Activated CD4-positive, alpha-beta T cell treated with anti-CD3 and anti-CD28 coated beads, Interleukin-2, amount 50 U/mL, for 24 hours (primary cell): ENCODE results near the gene WASL.
A peak's percentile ranks its signal among the peaks of the same experiment; 100 is the strongest.
"Not testable (repeated sequence)": the region's sequence is repeated elsewhere in the genome, so short reads cannot be mapped to it uniquely, and the experiment has no call there.

Source experiments
- DNase-seq, 2 donors: peaks; one replicate each; pipeline ENCODE4 v3.0.0-alpha.2; 2020; ENCODE audit warnings: low read depth in 1 of 2, low spot score in 1 of 2

The WASL gene

GRCh38 chr7:123769371-123769770 lies 20.6 kb upstream of the WASL start:
- DNase-seq, result no peak

GRCh38 chr7:123768493-123768892 lies 19.7 kb upstream of the WASL start:
- no peak for DNase-seq

DNA sequence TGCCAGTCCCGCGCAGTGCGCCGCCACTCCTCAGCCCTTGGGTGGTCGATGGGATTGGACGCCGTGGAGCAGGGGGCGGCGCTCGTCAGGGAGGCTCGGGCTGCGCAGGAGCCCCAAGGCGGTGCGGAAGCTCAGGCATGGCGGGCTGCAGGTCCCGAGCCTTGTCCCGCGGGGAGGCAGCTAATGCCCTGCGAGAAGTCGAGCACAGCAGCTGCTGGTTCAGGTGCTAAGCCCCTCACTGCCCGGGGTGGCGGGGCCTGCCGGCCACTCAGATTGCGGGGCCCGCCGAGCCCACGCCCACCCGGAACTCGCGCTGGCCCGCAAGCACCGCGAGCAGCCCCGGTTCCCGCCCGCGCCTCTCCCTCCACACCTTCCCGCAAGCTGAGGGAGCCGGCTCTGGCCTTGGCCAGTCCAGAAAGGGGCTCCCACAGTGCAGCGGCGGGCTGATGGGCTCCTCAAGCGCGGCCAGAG lies 14.4 kb upstream of the WASL start:
- DNase-seq, result no peak

DNA sequence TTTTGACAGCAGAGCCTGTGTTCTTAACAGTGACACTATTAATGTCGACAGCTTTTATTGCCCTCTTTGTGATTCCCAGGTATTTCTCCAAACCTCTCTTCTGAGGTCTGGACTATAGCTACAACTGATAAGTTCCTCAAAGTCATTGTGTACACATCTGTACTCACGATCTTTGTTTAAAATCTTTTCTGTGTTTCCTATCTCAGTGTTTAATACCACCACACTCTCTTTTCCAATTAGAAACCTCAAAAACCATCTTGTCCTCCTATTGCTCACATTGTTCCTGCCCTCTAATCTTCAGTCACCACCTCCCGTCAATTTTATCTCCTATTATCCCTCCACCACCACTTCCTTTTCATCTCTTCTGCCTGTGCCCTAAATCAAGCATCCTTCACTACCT lies 12.9 kb upstream of the WASL start:
- no peak for DNase-seq

DNA sequence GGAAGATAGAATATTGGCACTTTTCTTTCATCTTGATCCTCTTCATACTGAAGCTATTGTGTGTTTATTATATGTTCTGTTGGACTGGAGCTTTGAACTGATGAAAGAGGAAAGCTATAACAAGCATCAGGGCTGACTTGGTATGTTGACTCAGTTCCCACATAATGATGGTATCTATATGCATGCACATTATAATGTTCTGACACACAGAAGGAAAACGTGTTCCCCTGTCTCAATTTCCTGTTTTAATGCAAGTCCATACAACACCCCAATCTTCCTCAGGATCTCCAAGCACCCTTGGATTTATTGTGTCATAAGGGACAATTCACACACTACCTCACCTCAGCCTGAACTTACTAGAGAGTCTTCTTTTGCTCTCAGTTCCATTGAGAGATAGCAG lies 8.3 kb upstream of the WASL start:
- DNase-seq, result no peak

- no peak for DNase-seq
These were observed 6.5 kb upstream of the WASL start for GRCh38 chr7:123755338-123755737.

DNA sequence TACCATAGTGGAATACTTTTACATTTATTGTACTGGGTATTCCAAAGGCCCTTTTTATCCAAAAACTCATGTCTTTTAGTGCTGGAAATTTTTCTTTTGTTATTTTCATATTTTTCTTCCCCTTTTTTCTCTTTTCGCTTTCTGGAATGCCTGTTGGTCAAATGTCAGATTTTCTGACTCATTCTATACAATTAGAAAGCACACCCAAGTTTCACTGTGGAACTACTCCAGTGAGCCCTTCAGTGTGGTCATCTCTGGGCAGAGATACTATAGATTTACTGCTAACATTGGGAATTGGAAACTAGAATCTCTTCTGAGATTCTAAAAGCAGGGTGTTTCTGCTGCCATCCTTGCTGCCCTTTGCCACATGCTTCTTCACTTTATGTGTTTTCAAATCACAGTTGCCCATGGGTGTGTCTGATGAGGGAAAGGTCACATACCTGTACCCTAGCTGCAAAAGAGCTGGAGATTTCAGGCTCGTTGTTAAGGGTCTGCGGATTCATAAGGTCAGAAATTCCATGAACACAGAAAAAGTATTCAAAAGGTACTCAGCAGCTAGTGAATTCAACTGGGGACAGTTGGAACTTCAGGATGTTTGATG lies 5.6 kb upstream of the WASL start:
- no peak for DNase-seq

GRCh38 chr7:123752534-123752933 lies 3.7 kb upstream of the WASL start:
- no peak for DNase-seq

DNA sequence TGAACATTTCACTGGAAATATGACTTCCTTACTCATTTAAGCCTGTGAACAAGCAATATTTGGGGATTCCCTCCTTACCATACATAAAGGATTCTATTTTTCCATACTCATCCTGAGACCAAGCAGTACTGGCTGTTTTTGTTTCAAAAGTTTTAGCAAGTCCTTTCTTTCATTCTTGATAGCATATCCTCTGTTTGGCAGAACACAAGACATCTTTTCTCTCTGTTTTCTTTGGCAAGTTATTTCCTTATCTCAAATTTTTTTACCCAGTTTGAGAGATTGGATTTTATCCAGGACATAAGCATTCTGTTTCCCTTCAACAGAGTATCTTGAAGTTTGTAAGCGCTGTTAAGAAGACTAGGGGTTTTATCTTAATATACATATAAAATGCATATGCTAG lies 3.0 kb upstream of the WASL start:
- no peak for DNase-seq

DNA sequence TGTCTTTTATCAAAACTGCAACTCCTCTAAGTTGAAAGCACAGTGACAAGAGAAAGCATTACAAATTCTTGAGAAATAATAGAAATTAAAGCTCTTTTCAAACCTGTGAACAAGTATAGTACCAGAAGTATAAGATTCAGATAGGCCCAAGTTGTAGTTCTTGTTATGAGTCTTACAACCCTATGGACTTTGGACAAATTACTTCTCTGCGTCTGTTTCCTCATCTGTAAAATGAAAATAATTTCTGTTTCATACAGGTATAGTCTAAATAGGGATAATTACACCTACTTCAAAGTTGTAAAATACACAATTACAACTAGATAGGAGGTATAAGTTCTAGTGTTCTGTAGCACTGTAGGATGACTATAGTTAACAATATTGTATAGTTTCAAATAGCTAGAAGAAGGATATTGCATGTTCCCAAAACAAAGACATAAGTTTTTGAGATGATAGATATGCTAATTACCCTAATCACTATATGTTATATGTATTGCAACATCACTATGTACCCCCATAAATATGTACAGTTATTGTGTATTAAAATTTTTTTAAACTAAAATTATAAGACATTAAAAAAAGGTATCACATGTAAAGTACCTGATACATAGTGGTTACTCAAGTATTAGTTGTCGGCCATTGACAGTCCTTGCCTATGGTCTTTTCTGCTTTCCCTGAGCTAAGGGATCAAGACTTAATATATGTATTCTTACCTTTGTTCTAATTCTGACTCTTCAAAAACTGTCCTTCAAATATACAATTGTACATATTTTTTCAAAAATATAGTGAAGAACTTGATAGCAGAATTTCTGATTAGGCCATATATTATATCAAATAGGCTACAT lies 1.8 kb upstream of the WASL start:
- DNase-seq, result no peak

- no peak for DNase-seq
These were observed 694 bp upstream of the WASL start for GRCh38 chr7:123749537-123749857.

DNA sequence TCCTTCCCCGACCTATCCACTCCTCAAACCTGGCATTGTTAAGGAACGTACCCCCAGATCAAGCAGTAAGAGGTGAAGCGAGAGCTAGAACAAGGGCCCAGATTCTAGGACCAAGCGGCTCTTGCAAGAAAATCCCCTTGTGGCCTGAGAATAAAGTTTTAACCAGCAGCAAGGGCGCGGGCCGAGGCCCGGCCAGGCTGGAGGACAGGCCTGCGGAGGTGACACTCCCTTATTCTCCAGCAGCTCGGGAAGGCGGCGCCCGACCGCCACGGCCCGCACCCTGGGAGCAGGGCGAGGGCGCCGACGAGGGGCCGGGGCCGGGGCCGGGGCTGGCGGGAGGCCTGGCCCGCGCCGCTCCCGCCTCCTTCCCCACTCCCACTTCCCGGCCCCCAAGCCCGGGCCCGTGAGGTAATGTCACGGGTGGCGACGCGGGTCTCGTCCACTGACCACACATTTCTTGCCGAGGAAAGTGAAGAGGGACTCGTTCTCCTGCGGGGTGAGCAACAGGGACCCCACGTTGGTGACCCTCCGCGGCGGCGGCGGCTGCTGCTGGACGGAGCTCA lies 551 bp downstream of the WASL start:
- peak in 1 of 2 donors; percentile 5 for DNase-seq

DNA sequence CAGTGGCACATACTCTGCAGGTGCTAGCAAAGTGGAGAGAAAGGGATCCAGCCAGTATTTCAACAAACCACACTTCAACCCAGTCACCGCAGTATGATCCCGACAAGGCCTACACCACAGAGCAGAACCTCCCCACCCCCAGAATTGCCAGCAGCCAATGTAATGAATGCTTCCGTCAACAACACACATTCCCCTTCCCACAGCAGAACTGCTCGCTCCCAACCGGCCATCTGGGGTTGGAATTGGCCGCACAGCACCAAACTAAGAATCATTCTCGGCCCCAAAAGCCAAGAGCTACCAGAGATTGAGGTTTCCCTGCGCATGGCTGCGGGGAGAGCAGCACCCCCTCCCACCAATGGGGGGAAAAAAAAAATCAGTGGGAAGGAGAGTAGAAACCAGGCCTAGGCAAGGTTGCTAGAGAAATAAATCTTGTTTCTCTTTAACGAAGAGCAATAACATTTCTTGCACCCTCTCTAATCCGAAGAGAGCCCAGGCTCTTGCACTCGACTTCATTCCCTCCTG lies 1.1 kb downstream of the WASL start:
- DNase-seq, result no peak

- DNase-seq, result no peak
These were observed 1.8 kb downstream of the WASL start for GRCh38 chr7:123746931-123747488.

DNA sequence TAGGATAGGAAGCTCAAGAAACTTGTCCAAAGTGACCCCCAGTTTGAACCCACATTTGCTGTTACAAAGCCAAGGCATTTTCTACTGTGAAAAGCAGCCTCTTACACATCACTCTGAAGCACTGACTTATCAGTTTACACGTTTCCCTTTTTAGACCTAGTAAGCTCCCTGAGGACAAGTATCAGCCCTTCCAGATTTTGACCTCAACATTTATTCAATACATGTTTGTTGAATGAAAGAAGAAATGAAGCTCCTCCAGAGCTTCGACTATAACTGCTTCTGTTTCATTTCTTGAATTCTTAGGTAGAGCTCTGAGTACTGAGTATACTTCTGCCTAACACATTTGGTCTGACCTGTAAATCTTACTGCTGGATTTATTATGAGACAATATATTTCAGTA lies 2.7 kb downstream of the WASL start:
- no peak for DNase-seq

- DNase-seq, result no peak
These were observed 3.4 kb downstream of the WASL start for GRCh38 chr7:123745437-123745836.

- DNase-seq, result no peak
These were observed 4.4 kb downstream of the WASL start for GRCh38 chr7:123744416-123744815.

DNA sequence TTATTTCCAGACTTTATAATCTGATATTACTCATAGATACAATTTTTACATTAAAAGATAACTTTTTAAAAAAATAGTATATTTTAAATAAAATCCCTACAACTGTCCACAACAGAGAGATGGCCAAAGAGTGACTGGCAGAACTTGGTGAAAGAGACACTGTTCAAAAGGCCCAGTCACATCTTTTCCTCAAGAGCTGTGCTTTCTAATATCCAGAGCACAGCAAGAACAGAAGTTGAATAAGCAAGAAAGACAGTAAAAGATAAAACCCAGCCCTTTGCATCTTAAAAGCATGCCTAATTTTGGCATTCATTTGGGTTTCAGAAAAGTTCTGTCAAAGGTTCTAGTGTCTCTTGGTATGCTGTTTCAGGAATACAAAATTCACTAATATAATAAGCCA lies 6.9 kb downstream of the WASL start:
- DNase-seq, result no peak

- no peak for DNase-seq
These were observed 10.0 kb downstream of the WASL start for GRCh38 chr7:123738808-123739207.

DNA sequence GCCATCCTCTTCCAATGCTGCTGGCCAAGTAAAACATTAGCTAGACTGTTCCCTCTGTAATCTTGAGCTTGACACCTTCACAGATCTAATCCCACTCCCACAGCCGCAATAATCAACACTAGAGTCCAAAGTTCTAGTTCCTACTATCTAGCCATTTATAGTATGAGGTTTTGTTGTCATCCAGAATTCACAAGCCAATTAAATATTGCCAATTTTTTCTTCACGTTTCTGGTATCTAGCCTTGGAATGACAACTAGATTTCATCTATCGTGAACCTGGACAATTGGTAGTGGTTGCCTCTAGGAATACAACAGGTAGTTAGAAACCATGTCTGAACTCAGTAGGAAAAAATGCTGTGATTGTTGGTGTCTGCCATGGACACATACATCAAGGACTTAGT lies 10.4 kb downstream of the WASL start:
- DNase-seq, result no peak

DNA sequence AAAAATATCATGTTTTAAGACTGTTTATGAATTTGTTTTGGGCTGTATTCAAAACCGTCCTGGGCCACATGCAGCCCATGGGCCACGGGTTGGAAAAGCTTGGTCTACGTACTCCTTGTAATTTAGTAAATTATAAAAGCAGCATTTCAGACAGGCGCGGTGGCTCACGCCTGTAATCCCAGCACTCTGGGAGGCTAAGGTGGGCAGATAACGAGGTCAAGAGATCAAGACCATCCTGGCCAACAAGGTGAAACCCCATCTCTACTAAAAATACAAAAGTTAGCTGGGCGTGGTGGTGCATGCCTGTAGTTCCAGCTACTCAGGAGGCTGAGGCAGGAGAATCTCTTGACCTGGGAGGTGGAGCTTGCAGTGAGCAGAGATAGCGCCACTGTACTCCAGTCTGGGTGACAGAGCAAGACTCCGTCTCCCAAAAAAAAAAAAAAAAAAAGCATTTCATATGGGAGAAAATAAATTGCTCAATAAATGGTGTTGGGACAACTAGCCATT lies 11.6 kb downstream of the WASL start:
- DNase-seq, result not testable (repeated sequence)

GRCh38 chr7:123735539-123735938 lies 13.3 kb downstream of the WASL start:
- no peak for DNase-seq
